Parathyroid adenoma (tissue), 2 donors: ENCODE measurements around the gene CELF6.

Source experiments
- H2AFZ ChIP-seq: fragments of 300-600 bp; sonication (generic); one replicate; pipeline ENCODE4 v1.7.0; 2017; ENCODE audit warnings: antibody characterized with exemption, mild to moderate bottlenecking
- H3K27ac ChIP-seq: fragments of 300-600 bp; sonication (generic); one replicate; pipeline ENCODE4 v1.7.0; 2017
- H3K27me3 ChIP-seq: fragments of 300-600 bp; sonication (generic); one replicate; pipeline ENCODE4 v1.7.0; 2017; ENCODE audit warnings: low read length; ENCODE audit not compliant: control insufficient read depth, insufficient read depth
- H3K36me3 ChIP-seq: fragments of 300-600 bp; sonication (generic); one replicate; pipeline ENCODE4 v1.7.0; 2017; ENCODE audit warnings: low read length; ENCODE audit not compliant: control insufficient read depth, insufficient read depth
- H3K4me1 ChIP-seq: fragments of 300-600 bp; sonication (generic); one replicate; pipeline ENCODE4 v1.7.0; 2017; ENCODE audit warnings: control low read depth
- H3K4me2 ChIP-seq: fragments of 300-600 bp; sonication (generic); one replicate; pipeline ENCODE4 v1.7.0; 2017; ENCODE audit warnings: low read length
- H3K4me3 ChIP-seq: fragments of 300-600 bp; sonication (generic); one replicate; pipeline ENCODE4 v1.7.0; 2017; ENCODE audit warnings: low read depth, low read length
- H3K79me2 ChIP-seq: fragments of 300-600 bp; sonication (generic); one replicate; pipeline ENCODE4 v1.7.0; 2017; ENCODE audit warnings: control low read depth
- H3K9ac ChIP-seq: fragments of 300-600 bp; sonication (generic); one replicate; pipeline ENCODE4 v1.7.0; 2017; ENCODE audit warnings: mild to moderate bottlenecking
- H3K9me3 ChIP-seq: fragments of 300-600 bp; sonication (generic); one replicate; pipeline ENCODE4 v1.7.0; 2017; ENCODE audit warnings: low read length; ENCODE audit not compliant: control insufficient read depth
- TF ChIP-seq, protein P1 (sequence below): fragments of 300-600 bp; sonication (generic); IDR thresholded peaks from one replicate; pipeline ENCODE4 v1.7.0; 2017; ENCODE audit warnings: antibody characterized with exemption, mild to moderate bottlenecking
- donor health status: primary hyperparathyroidism.

The CELF6 gene

DNA sequence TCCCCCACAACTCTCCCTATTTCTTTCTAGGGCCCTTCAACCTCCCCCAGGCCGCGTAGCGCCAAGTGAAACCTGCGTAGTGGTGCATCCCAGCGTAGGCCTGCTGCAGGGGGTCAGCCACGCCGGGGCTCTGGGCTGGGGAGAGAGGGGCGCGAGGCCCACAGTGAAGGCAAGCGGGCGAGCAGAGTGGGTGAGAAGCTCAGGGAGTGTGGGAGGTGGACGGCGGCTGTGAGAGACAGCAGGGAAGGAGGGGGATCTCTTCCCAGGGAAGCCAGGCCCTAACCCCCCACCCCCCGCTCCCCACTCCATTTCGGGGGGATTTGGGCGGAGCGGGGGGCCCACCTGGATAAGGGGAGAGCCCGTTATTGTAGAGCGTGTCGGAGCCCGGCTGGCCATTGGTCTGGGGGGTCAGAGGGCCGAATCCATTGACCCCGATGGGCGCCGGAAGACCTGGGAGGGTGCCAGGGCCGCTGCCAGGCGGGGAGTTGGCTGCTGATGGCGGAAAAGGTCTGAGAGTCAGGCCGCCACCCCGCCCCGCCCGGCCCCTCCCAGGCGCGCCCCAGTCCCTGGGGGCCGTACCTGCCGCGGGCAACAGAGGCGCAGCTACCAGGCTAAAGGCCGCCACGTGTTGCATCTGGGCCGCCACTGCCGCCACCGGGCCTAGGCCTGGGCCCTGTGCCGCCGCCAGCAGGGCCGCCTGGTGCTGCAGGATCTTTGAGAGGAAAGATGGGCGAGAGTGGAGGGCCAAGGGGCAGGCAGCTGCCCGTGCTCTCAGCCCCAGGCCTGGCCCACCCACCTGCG, 31.0 kb downstream of the CELF6 start:
- no peaks in the 10 kb centered on the region for H3K27me3 ChIP-seq
- H3K9me3 ChIP-seq, result no peaks in the 10 kb centered on the region
- no peaks in the 10 kb centered on the region for H3K36me3 ChIP-seq
- no peak overlapping the region for H3K4me3 ChIP-seq
- no peaks in the 10 kb centered on the region for H3K79me2 ChIP-seq
- no peak overlapping the region for H3K4me2 ChIP-seq
- no peak overlapping the region for H3K27ac ChIP-seq
- no peak overlapping the region for H2AFZ ChIP-seq
- H3K4me1 ChIP-seq, result no peaks in the 10 kb centered on the region
- TF ChIP-seq, protein P1, sequence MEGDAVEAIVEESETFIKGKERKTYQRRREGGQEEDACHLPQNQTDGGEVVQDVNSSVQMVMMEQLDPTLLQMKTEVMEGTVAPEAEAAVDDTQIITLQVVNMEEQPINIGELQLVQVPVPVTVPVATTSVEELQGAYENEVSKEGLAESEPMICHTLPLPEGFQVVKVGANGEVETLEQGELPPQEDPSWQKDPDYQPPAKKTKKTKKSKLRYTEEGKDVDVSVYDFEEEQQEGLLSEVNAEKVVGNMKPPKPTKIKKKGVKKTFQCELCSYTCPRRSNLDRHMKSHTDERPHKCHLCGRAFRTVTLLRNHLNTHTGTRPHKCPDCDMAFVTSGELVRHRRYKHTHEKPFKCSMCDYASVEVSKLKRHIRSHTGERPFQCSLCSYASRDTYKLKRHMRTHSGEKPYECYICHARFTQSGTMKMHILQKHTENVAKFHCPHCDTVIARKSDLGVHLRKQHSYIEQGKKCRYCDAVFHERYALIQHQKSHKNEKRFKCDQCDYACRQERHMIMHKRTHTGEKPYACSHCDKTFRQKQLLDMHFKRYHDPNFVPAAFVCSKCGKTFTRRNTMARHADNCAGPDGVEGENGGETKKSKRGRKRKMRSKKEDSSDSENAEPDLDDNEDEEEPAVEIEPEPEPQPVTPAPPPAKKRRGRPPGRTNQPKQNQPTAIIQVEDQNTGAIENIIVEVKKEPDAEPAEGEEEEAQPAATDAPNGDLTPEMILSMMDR, result no peak
- H3K9ac ChIP-seq, result no peak overlapping the region

DNA sequence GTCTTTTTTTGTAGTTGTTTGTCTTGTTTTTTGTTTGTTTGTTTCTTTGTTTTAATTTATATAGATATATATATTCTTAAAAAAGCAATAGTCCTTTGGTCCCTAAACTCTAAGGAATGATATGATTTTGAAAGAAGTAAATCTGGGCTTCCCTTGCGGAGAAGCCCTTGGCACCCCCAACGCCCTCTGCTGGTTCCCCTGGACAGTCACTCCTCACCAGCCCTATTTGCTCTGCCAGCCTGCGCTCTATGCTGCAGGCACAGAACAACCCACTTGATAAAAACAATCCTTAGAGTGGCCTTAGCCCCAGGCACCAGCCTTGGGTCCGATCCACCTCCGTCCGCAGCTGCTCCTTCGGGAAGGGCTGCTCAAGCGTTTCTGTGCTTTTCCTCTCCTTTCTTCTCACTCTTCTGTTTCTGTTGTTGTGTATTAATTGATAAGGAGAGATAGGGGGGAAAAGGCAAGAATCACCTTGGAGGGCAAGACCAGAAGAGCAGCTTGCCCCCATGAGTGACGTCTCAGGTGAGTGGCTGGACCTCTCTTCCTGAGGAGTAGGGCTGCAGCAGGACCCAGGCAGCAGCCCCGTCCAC, 33.9 kb downstream of the CELF6 start:
- TF ChIP-seq, protein P1, result peak; percentile 21
- Histone ChIP-seq H3K9ac (no peak overlapping the region), H3K27me3 (no peaks in the 10 kb centered on the region), H3K27ac (no peak overlapping the region), H3K36me3 (no peaks in the 10 kb centered on the region), H3K4me3 (no peak overlapping the region), H3K9me3 (no peaks in the 10 kb centered on the region), H3K4me2 (no peak overlapping the region), H3K79me2 (no peaks in the 10 kb centered on the region), H2AFZ (no peak overlapping the region), H3K4me1 (no peaks in the 10 kb centered on the region)

DNA sequence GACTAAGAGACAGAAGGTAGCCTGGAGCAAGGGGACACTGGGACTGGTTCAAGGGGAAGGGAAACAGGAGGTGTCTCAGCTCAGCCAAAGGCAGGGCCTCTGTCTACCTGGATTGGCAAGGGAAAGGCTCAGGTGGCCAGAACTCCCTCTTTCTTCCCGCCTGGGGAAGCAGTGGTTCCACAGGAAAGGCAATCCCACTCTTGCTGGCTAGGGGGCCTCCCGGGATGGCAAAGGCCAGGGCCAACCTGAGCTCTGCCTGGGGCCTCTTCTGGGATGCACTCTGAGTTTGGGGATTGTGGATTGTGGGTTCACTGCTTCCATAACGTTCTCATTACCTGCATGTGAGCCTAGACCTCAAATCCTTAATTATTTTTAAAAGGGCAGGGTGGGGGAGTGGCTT, 34.6 kb downstream of the CELF6 start:
- no peaks in the 10 kb centered on the region for H3K36me3 ChIP-seq
- no peaks in the 10 kb centered on the region for H3K4me1 ChIP-seq
- no peaks in the 10 kb centered on the region for H3K27me3 ChIP-seq
- H3K79me2 ChIP-seq, result no peaks in the 10 kb centered on the region
- no peak overlapping the region for H2AFZ ChIP-seq
- TF ChIP-seq, protein P1, result no peak
- no peak overlapping the region for H3K9ac ChIP-seq
- no peak overlapping the region for H3K4me3 ChIP-seq
- H3K27ac ChIP-seq, result no peak overlapping the region
- no peaks in the 10 kb centered on the region for H3K9me3 ChIP-seq
- no peak overlapping the region for H3K4me2 ChIP-seq

DNA sequence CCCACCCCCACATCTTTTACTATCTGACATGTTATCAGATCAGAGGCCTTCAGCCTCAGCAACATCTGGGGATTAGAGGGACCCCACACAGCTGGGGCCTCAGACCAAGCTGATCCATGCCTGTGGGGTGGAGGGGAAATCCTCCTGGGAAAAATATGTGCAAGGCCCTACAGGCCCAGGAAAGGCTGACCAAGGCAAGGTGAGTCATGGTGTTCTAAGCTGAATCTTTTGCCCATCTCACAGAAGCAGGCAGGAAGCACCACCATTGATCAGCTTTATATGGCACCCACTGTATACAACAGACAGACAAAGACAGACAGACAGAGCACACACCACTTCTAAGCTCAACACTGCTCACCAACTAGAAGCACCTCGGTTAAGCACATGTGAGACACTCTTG, 35.2 kb downstream of the CELF6 start:
- Histone ChIP-seq H2AFZ (no peak overlapping the region), H3K4me3 (no peak overlapping the region), H3K9ac (no peak overlapping the region), H3K36me3 (no peaks in the 10 kb centered on the region), H3K4me1 (no peaks in the 10 kb centered on the region), H3K9me3 (no peaks in the 10 kb centered on the region), H3K4me2 (no peak overlapping the region), H3K27me3 (no peaks in the 10 kb centered on the region), H3K79me2 (no peaks in the 10 kb centered on the region), H3K27ac (no peak overlapping the region)
- TF ChIP-seq, protein P1, result no peak
